Endodermal cell (in vitro differentiated cells): ENCODE measurements around the gene TNRC6C. TPM values are rescaled to one million over a fixed set of nuclear protein-coding genes. Genes with fewer than 3 reads are reported as not detected.

Experiments used
- DNase-seq: peaks from one replicate; pipeline ENCODE4 v3.0.0-alpha.2; 2017
- H3K27ac ChIP-seq: 2 replicates; pipeline ENCODE4 v1.5.1; 2013; ENCODE audit warnings: mild to moderate bottlenecking, low read depth, low read length, moderate library complexity
- H3K27me3 ChIP-seq: 2 replicates; pipeline ENCODE4 v1.6.1; 2013; ENCODE audit warnings: mild to moderate bottlenecking, low read length, moderate library complexity; ENCODE audit not compliant: insufficient read depth, control insufficient read depth, poor library complexity, severe bottlenecking
- H3K36me3 ChIP-seq: 2 replicates; pipeline ENCODE4 v1.7.0; 2013; ENCODE audit warnings: mild to moderate bottlenecking, low read length, moderate library complexity; ENCODE audit not compliant: control insufficient read depth, insufficient read depth
- H3K4me1 ChIP-seq: one replicate; pipeline ENCODE4 v1.7.0; 2013; ENCODE audit warnings: low read length; ENCODE audit not compliant: control insufficient read depth, insufficient read depth
- H3K4me3 ChIP-seq: 2 replicates; pipeline ENCODE4 v1.5.1; 2013; ENCODE audit warnings: mild to moderate bottlenecking, low read length, moderate library complexity
- H3K9ac ChIP-seq: 2 replicates; pipeline ENCODE4 v1.6.1; 2013; ENCODE audit warnings: mild to moderate bottlenecking, low read length, moderate library complexity; ENCODE audit not compliant: poor library complexity, severe bottlenecking; ENCODE audit errors: extremely low read depth
- H3K9me3 ChIP-seq: 2 replicates; pipeline ENCODE4 v1.6.1; 2013; ENCODE audit warnings: mild to moderate bottlenecking, low read length, moderate library complexity; ENCODE audit not compliant: control insufficient read depth
- H3K27ac Mint-ChIP-seq: 2 replicates; pipeline ENCODE4 v1.8.0; 2020; ENCODE audit warnings: mixed read lengths
- H3K27me3 Mint-ChIP-seq: 2 replicates; pipeline ENCODE4 v1.8.0; 2021; ENCODE audit warnings: mild to moderate bottlenecking, mixed read lengths; ENCODE audit not compliant: insufficient read depth
- H3K36me3 Mint-ChIP-seq: 2 replicates; pipeline ENCODE4 v1.8.0; 2020; ENCODE audit warnings: low read depth, mixed read lengths
- H3K4me1 Mint-ChIP-seq: 2 replicates; pipeline ENCODE4 v1.8.0; 2020; ENCODE audit warnings: mixed read lengths
- H3K4me3 Mint-ChIP-seq: 2 replicates; pipeline ENCODE4 v1.8.0; 2020; ENCODE audit warnings: mild to moderate bottlenecking, moderate library complexity, mixed read lengths
- H3K9me3 Mint-ChIP-seq: 2 replicates; pipeline ENCODE4 v1.8.0; 2020; ENCODE audit warnings: mild to moderate bottlenecking, mixed read lengths
- CTCF ChIP-seq: fragments of 200-600 bp; sonication (generic); conservative IDR thresholded peaks from 2 replicates; pipeline ENCODE4 v1.5.0; 2021; ENCODE audit warnings: antibody characterized with exemption, mild to moderate bottlenecking
- WGBS, 2 experiments: methylation state at CpG; one replicate each; pipeline versions ENCODE4 v1.1.5 to v1.1.7; 2013; ENCODE audit warnings: missing lambda C conversion rate in 2 of 2, mixed read lengths in 1 of 2; ENCODE audit not compliant: insufficient coverage in 1 of 2, insufficient read length in 1 of 2; 5-methylcytosine and 5-hydroxymethylcytosine counted together
- total RNA-seq, 2 donors: library from RNA; stranded (reverse); fragmentation: NEBNext Ultra II Directional in 1 of 2; extraction: Animal tissue kit (Norgen Biotek cat#: 25700) in 1 of 2; gene quantifications; 2 replicates in 1 of 2; 3 replicates in 1 of 2; pipeline ENCODE4 v1.2.1, GENCODE V29; 2021

The TNRC6C gene
- total RNA-seq, 2 donors from 2014 or later: 22.4 to 40.2 TPM

GRCh38 chr17:77995146-77995852 lies 36.8 kb downstream of the TNRC6C start:
- Histone ChIP-seq H3K27me3 (no peaks in the 10 kb centered on the region), H3K4me3 (peak overlapping the region; percentile 19), H3K4me1 (peaks cover 23% of the 10 kb centered on the region), H3K36me3 (no peaks in the 10 kb centered on the region), H3K27ac (no peak overlapping the region), H3K9me3 (no peaks in the 10 kb centered on the region), H3K9ac (no peak overlapping the region)
- no peaks in the 10 kb centered on the region for H3K9me3 Mint-ChIP-seq
- no peak for TF ChIP-seq CTCF
- no peaks in the 10 kb centered on the region for H3K27me3 Mint-ChIP-seq
- H3K27ac Mint-ChIP-seq: peak overlapping the region; percentile 23
- no peak overlapping the region for H3K4me3 Mint-ChIP-seq
- 81 to 83% methylated on average over 4 to 5 of the region's 6 CpGs for WGBS, 2 experiments
- H3K4me1 Mint-ChIP-seq: peaks cover 29% of the 10 kb centered on the region
- H3K36me3 Mint-ChIP-seq: no peaks in the 10 kb centered on the region
- no peak for DNase-seq

- H3K36me3 Mint-ChIP-seq: no peaks in the 10 kb centered on the region
- Histone ChIP-seq H3K36me3 (no peaks in the 10 kb centered on the region), H3K27me3 (no peaks in the 10 kb centered on the region), H3K9ac (no peak overlapping the region), H3K4me3 (no peak overlapping the region), H3K9me3 (no peaks in the 10 kb centered on the region), H3K27ac (no peak overlapping the region), H3K4me1 (peaks cover 25% of the 10 kb centered on the region)
- WGBS, 2 experiments: 84 to 97% methylated on average over 3 of the region's 3 CpGs
- no peaks in the 10 kb centered on the region for H3K27me3 Mint-ChIP-seq
- H3K4me3 Mint-ChIP-seq: no peak overlapping the region
- peak overlapping the region; percentile 69 for H3K27ac Mint-ChIP-seq
- no peaks in the 10 kb centered on the region for H3K9me3 Mint-ChIP-seq
- DNase-seq: no peak
- TF ChIP-seq CTCF: no peak
- H3K4me1 Mint-ChIP-seq: peaks cover 33% of the 10 kb centered on the region
Observed at GRCh38 chr17:77996256-77996655, 37.8 kb downstream of the TNRC6C start.

- H3K4me1 Mint-ChIP-seq: peaks cover 27% of the 10 kb centered on the region
- DNase-seq: no peak
- WGBS, 2 experiments: 91 to 96% methylated on average over 6 to 7 of the region's 7 CpGs
- H3K9me3 Mint-ChIP-seq: no peaks in the 10 kb centered on the region
- peaks cover 17% of the 10 kb centered on the region for H3K4me1 ChIP-seq
- no peak overlapping the region for H3K27ac ChIP-seq
- no peaks in the 10 kb centered on the region for H3K27me3 ChIP-seq
- no peak overlapping the region for H3K4me3 Mint-ChIP-seq
- H3K9me3 ChIP-seq: no peaks in the 10 kb centered on the region
- H3K9ac ChIP-seq: no peak overlapping the region
- peaks cover 5% of the 10 kb centered on the region for H3K36me3 Mint-ChIP-seq
- no peak for TF ChIP-seq CTCF
- no peaks in the 10 kb centered on the region for H3K27me3 Mint-ChIP-seq
- H3K4me3 ChIP-seq: no peak overlapping the region
- H3K36me3 ChIP-seq: peaks cover 6% of the 10 kb centered on the region
- no peak overlapping the region for H3K27ac Mint-ChIP-seq
Observed at GRCh38 chr17:77999413-78000173, 41.1 kb downstream of the TNRC6C start.
